ENCODE data around the gene PTPRM. TPM values are rescaled to one million over a fixed set of nuclear protein-coding genes. Genes with fewer than 3 reads are reported as not detected.

PTPRM gene
- total RNA-seq, 1 donor from 2014 or later = 1.00 TPM

DNA sequence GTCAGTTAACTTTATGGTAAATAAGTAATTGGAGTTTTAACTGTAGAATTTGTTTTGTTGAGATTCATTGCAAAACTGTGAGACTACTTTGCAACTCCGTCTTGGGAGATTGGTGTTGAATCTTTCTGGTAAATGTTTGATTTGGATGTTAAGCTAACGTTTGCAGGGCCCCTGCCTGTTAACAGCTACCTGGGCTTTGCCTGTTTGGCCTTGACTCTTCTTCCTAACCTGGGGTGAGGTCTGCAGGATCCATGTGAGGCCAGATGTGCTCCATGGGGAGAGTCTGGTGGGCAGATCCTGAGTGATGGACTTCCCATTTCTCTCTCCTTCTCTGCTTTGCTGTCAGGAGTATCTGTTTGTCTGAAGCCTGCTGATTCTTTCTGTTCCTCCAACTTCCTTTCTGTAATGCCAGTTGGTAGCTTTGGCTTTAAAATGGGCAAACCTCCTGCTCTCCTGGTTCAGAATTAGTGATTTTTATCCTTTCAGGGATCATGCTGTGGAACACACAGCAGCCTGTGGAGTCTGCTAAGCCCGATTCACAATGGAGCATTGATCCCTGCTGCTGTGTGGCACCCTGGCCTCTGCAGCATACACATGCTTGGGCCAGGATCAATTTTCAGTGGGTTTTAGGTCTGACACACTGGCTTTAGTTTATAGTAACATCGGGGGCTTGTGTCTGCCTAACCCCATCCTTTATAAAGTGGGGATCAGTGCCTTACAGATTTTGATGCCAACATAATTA lies 36.3 kb downstream of the PTPRM start:
- H3K9me3 Mint-ChIP-seq = no peaks in the 10 kb centered on the region
- TF ChIP-seq, protein P1, sequence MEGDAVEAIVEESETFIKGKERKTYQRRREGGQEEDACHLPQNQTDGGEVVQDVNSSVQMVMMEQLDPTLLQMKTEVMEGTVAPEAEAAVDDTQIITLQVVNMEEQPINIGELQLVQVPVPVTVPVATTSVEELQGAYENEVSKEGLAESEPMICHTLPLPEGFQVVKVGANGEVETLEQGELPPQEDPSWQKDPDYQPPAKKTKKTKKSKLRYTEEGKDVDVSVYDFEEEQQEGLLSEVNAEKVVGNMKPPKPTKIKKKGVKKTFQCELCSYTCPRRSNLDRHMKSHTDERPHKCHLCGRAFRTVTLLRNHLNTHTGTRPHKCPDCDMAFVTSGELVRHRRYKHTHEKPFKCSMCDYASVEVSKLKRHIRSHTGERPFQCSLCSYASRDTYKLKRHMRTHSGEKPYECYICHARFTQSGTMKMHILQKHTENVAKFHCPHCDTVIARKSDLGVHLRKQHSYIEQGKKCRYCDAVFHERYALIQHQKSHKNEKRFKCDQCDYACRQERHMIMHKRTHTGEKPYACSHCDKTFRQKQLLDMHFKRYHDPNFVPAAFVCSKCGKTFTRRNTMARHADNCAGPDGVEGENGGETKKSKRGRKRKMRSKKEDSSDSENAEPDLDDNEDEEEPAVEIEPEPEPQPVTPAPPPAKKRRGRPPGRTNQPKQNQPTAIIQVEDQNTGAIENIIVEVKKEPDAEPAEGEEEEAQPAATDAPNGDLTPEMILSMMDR (IDR thresholded peaks at IDR 0.05) = no peak
- ATAC-seq (ENCODE audit: low read depth) (no peak), DNase-seq (no peak)
- no peaks in the 10 kb centered on the region for H3K27me3 Mint-ChIP-seq
- ChIA-PET CTCF (no interaction called here), POLR2A (no interaction called here)
- no peak overlapping the region for H3K4me3 Mint-ChIP-seq
- H3K27ac Mint-ChIP-seq = no peak overlapping the region
- H3K4me1 Mint-ChIP-seq = no peaks in the 10 kb centered on the region
- intact Hi-C loops (cut with micrococcal nuclease) = no loop called here
- no peaks in the 10 kb centered on the region for H3K36me3 Mint-ChIP-seq (ENCODE audit: low read depth)

DNA sequence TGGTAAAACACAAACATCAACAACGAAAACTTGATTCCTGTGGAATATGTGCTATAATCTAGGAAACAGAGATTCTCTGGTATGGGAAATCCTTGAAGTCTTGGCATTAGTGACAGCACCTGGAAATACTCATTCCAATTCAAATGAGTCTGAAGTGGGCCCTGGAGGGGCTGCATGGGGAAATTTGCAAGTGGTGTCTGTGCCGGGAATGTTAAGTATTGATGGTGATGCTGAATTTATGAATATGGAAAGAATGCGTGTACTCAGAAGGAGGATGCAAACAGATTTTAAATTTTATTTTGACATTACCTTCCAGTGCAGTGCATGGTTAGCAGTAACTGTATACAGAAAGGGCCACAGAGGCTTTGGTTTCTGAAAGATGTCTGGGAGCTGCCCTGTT lies 37.2 kb downstream of the PTPRM start:
- intact Hi-C loops (cut with micrococcal nuclease) = no loop called here
- DNase-seq = no peak
- TF ChIP-seq, protein P1 (IDR thresholded peaks at IDR 0.05) = no peak
- Mint-ChIP-seq H3K4me3 (no peak overlapping the region), H3K9me3 (no peaks in the 10 kb centered on the region), H3K36me3 (ENCODE audit: low read depth) (no peaks in the 10 kb centered on the region), H3K27ac (no peak overlapping the region), H3K4me1 (no peaks in the 10 kb centered on the region), H3K27me3 (no peaks in the 10 kb centered on the region)
- no peak for ATAC-seq (ENCODE audit: low read depth)
- CTCF ChIA-PET = no interaction called here
- POLR2A ChIA-PET = no interaction called here

DNA sequence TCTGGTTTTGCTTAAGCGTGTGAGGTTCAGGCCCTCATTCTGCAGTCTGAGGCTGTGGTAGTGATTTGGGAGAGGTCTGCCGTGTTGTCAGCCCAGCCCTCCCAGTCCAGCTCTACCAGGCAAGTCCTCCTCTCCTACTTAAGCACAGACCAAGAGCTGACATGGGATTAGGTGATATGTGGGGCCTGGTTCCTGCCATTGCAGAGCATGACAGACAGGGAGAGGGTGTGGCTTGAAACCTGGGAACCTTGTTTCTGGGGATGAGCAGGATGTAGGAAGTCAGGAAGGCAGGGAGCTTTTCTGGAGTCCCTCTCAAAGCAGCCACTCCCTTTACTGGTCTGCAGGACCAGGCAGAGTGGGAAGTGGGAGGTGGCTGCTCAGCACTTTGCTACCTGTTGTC lies 38.6 kb downstream of the PTPRM start:
- DNase-seq (no peak), ATAC-seq (ENCODE audit: low read depth) (no peak)
- CTCF ChIA-PET = no interaction called here
- Mint-ChIP-seq H3K27me3 (no peaks in the 10 kb centered on the region), H3K4me3 (no peak overlapping the region), H3K27ac (no peak overlapping the region), H3K36me3 (ENCODE audit: low read depth) (no peaks in the 10 kb centered on the region), H3K9me3 (no peaks in the 10 kb centered on the region), H3K4me1 (no peaks in the 10 kb centered on the region)
- TF ChIP-seq, protein P1 (IDR thresholded peaks at IDR 0.05) = no peak
- intact Hi-C loops (cut with micrococcal nuclease) = no loop called here
- POLR2A ChIA-PET = no interaction called here

DNA sequence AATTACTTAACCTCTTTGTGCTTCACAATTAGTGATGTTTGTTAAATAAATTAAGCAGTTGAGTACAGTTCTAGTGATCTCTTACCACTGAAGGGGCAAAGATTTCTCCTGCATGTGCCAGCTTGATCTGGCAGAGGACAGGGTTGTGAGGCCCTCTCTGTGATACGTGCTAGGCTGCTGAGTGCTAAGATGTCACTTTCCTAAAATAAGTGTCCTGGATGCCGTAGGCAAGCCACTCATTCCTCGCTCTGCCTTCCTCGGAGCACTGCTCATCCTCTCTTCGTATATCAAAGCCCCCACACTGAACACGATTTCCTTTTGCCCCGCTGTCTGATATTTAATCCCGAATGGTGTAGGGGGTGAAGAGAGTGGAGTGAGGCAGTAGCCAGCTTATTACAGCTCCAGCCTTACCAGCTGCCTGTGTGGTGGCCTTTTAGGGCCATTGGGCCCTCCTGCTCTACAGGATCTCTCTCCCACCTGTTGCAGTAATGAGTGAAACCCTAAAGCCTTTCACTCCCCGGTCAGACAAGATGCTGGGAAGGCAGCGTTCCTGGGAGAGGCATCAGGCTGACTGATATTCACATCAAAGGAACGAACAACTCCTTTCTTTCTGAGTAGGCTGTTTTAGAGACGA lies 40.5 kb downstream of the PTPRM start:
- intact Hi-C loops (cut with micrococcal nuclease) = no loop called here
- H3K4me3 Mint-ChIP-seq = no peak overlapping the region
- H3K27me3 Mint-ChIP-seq = no peaks in the 10 kb centered on the region
- H3K9me3 Mint-ChIP-seq = no peaks in the 10 kb centered on the region
- H3K36me3 Mint-ChIP-seq (ENCODE audit: low read depth) = no peaks in the 10 kb centered on the region
- DNase-seq (no peak), ATAC-seq (ENCODE audit: low read depth) (no peak)
- ChIA-PET CTCF (no interaction called here), POLR2A (no interaction called here)
- TF ChIP-seq, protein P1 (IDR thresholded peaks at IDR 0.05) = no peak
- H3K27ac Mint-ChIP-seq = no peak overlapping the region
- no peaks in the 10 kb centered on the region for H3K4me1 Mint-ChIP-seq

DNA sequence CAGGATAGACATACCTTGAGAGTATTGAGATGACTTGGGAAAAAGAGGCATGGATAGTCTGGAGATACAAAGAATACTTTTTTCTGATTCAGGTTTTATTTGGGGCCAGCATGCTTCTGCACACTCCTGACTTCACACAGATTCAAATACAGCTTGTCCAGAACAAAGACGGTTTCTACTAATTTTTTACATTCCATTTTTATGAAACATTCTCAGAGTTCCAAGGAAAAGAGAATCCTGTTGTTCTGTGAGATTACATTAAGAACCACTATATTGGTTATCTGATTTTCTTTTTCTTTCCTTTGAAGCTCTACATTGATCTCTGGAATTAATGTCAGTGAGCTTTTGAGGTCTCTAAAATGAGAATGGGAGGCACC lies 41.0 kb downstream of the PTPRM start:
- Mint-ChIP-seq H3K4me1 (no peaks in the 10 kb centered on the region), H3K4me3 (no peak overlapping the region), H3K36me3 (ENCODE audit: low read depth) (no peaks in the 10 kb centered on the region), H3K9me3 (no peaks in the 10 kb centered on the region), H3K27me3 (no peaks in the 10 kb centered on the region), H3K27ac (no peak overlapping the region)
- POLR2A ChIA-PET = no interaction called here
- intact Hi-C loops (cut with micrococcal nuclease) = no loop called here
- DNase-seq (no peak), ATAC-seq (ENCODE audit: low read depth) (no peak)
- CTCF ChIA-PET = no interaction called here
- TF ChIP-seq, protein P1 (IDR thresholded peaks at IDR 0.05) = no peak

Data from activated B cell treated with CpG ODN at 0.5 μM for 24 hours (primary cell).